HEK293 (cell line): Measurements from ENCODE around the gene GZF1.

ENCODE experiments used
- BCL11B ChIP-seq: fragments of 450-650 bp; formaldehyde crosslinking; IDR thresholded peaks from 2 replicates; pipeline ENCODE4 v1.5.1; 2016; ENCODE audit warnings: low read depth, missing biosample characterization, missing genetic modification characterization
- BCL6B ChIP-seq: fragments of 450-650 bp; formaldehyde crosslinking; IDR thresholded peaks from 2 replicates; pipeline ENCODE4 v1.5.1; 2017; ENCODE audit warnings: missing biosample characterization, missing genetic modification characterization
- ELK4 ChIP-seq: IDR thresholded peaks from 2 replicates; pipeline ENCODE4 v1.6.1; 2011; ENCODE audit warnings: mild to moderate bottlenecking, low read depth, low read length, borderline replicate concordance
- MEIS1 ChIP-seq: sonication (generic); formaldehyde crosslinking; IDR thresholded peaks from 2 replicates; pipeline ENCODE4 v1.8.1; 2022; ENCODE audit warnings: missing genetic modification reagents, mild to moderate bottlenecking, borderline replicate concordance
- PRDM2 ChIP-seq: fragments of 450-650 bp; formaldehyde crosslinking; IDR thresholded peaks from 2 replicates; pipeline ENCODE4 v1.5.1; 2016; ENCODE audit warnings: missing biosample characterization, missing genetic modification characterization, borderline replicate concordance
- SCRT2 ChIP-seq: fragments of 450-650 bp; formaldehyde crosslinking; IDR thresholded peaks from 2 replicates; pipeline ENCODE4 v1.5.1; 2016; ENCODE audit warnings: missing biosample characterization, missing genetic modification characterization
- TRIM28 ChIP-seq: IDR thresholded peaks from 2 replicates; pipeline ENCODE4 v1.6.1; 2011; ENCODE audit warnings: low read length, control low read depth, borderline replicate concordance
- TSHZ1 ChIP-seq: fragments of 450-650 bp; formaldehyde crosslinking; IDR thresholded peaks from 2 replicates; pipeline ENCODE4 v1.5.1; 2016; ENCODE audit warnings: missing biosample characterization, missing genetic modification characterization, borderline replicate concordance
- ZBTB1 ChIP-seq: fragments of 450-650 bp; formaldehyde crosslinking; IDR thresholded peaks from 2 replicates; pipeline ENCODE4 v1.5.1; 2016; ENCODE audit warnings: missing biosample characterization, missing genetic modification characterization
- ZBTB8A ChIP-seq: fragments of 450-650 bp; formaldehyde crosslinking; IDR thresholded peaks from 2 replicates; pipeline ENCODE4 v1.5.1; 2016; ENCODE audit warnings: missing biosample characterization, missing genetic modification characterization
- ZNF112 ChIP-seq: fragments of 450-650 bp; formaldehyde crosslinking; IDR thresholded peaks from 2 replicates; pipeline ENCODE4 v1.5.0; 2017; ENCODE audit warnings: missing biosample characterization, missing genetic modification characterization
- ZNF174 ChIP-seq: fragments of 450-650 bp; formaldehyde crosslinking; IDR thresholded peaks from 2 replicates; pipeline ENCODE4 v1.5.0; 2017; ENCODE audit warnings: missing biosample characterization, mild to moderate bottlenecking, missing genetic modification characterization
- ZNF211 ChIP-seq: fragments of 450-650 bp; formaldehyde crosslinking; IDR thresholded peaks from 2 replicates; pipeline ENCODE4 v1.5.1; 2016; ENCODE audit warnings: low read depth, missing biosample characterization, missing genetic modification characterization
- ZNF24 ChIP-seq: fragments of 450-650 bp; formaldehyde crosslinking; IDR thresholded peaks from 2 replicates; pipeline ENCODE4 v1.5.1; 2016; ENCODE audit warnings: missing biosample characterization, missing genetic modification characterization
- ZNF274 ChIP-seq, 2 experiments: fragments of 200-500 bp in 1 of 2; fragments of 450-650 bp in 1 of 2; sonication (Bioruptor generic) in 1 of 2; formaldehyde crosslinking in 1 of 2; IDR thresholded peaks; 2 replicates each; pipeline versions ENCODE4 v1.5.1 to v1.6.1; 2014 to 2016; ENCODE audit warnings: borderline replicate concordance in 1 of 2, inconsistent platforms in 1 of 2, low read length in 1 of 2, missing biosample characterization in 1 of 2, missing genetic modification characterization in 1 of 2
- ZNF292 ChIP-seq: fragments of 450-650 bp; formaldehyde crosslinking; IDR thresholded peaks from 2 replicates; pipeline ENCODE4 v1.5.1; 2016; ENCODE audit warnings: low read depth, missing biosample characterization, missing genetic modification characterization, borderline replicate concordance
- ZNF311 ChIP-seq: fragments of 450-650 bp; formaldehyde crosslinking; IDR thresholded peaks from 2 replicates; pipeline ENCODE4 v1.5.1; 2017; ENCODE audit warnings: missing biosample characterization, missing genetic modification characterization, borderline replicate concordance
- ZNF391 ChIP-seq: fragments of 450-650 bp; formaldehyde crosslinking; IDR thresholded peaks from 2 replicates; pipeline ENCODE4 v1.5.1; 2016; ENCODE audit warnings: low read depth, missing biosample characterization, missing genetic modification characterization, borderline replicate concordance
- ZNF426 ChIP-seq: fragments of 450-650 bp; formaldehyde crosslinking; IDR thresholded peaks from 2 replicates; pipeline ENCODE4 v1.5.1; 2017; ENCODE audit warnings: missing biosample characterization, missing genetic modification characterization, mild to moderate bottlenecking, inconsistent platforms, moderate library complexity
- ZNF449 ChIP-seq: fragments of 450-650 bp; formaldehyde crosslinking; IDR thresholded peaks from 2 replicates; pipeline ENCODE4 v1.5.1; 2017; ENCODE audit warnings: missing biosample characterization, mild to moderate bottlenecking, missing genetic modification characterization, moderate library complexity
- ZNF571 ChIP-seq: fragments of 450-650 bp; formaldehyde crosslinking; IDR thresholded peaks from 2 replicates; pipeline ENCODE4 v1.5.0; 2017; ENCODE audit warnings: missing biosample characterization, missing genetic modification characterization
- ZNF600 ChIP-seq: fragments of 450-650 bp; formaldehyde crosslinking; IDR thresholded peaks from 2 replicates; pipeline ENCODE4 v1.5.1; 2016; ENCODE audit warnings: missing biosample characterization, missing genetic modification characterization
- ZNF623 ChIP-seq: fragments of 450-650 bp; formaldehyde crosslinking; IDR thresholded peaks from 2 replicates; pipeline ENCODE4 v1.5.1; 2016; ENCODE audit warnings: missing biosample characterization, missing genetic modification characterization
- ZNF843 ChIP-seq: fragments of 450-650 bp; formaldehyde crosslinking; IDR thresholded peaks from 2 replicates; pipeline ENCODE4 v1.5.1; 2016; ENCODE audit warnings: missing biosample characterization, missing genetic modification characterization

The GZF1 gene

GRCh38 chr20:23361476-23362391, at the start of gene GZF1 (continued):
- TF ChIP-seq ZBTB1 (tag by site-specific recombination) = no peak
- TF ChIP-seq ZNF571 (tag by site-specific recombination) = no peak
- peak; percentile 53; the same call in 1 of the 2 replicates for TF ChIP-seq ZNF24 (tag by site-specific recombination)
- TF ChIP-seq ZNF292 (tag by site-specific recombination) = no peak
- no peak for TF ChIP-seq ZNF623 (tag by site-specific recombination)
- no peak for TF ChIP-seq ZNF426 (tag by site-specific recombination)
- TF ChIP-seq ZNF391 (tag by site-specific recombination) = peak; percentile 23; the same call in 1 of the 2 replicates
- no peak for TF ChIP-seq BCL6B
- peak; percentile 59 for TF ChIP-seq ZNF600 (tag by site-specific recombination)
- TF ChIP-seq ZNF449 (tag by site-specific recombination) = peak; percentile 49; the same call in 1 of the 2 replicates
- TF ChIP-seq SCRT2 (tag by site-specific recombination) = no peak
- peak; percentile 100 for TF ChIP-seq ZBTB8A
- TF ChIP-seq PRDM2 (tag by site-specific recombination) = no peak
- 0 out of 2 replicates have a peak, but pooled peaks have one; percentile 40 for TF ChIP-seq ZNF843 (tag by site-specific recombination)
- TF ChIP-seq TSHZ1 = peak; percentile 75; the same call in 1 of the 2 replicates
- no peak for TF ChIP-seq ZNF211 (tag by site-specific recombination)
- no peak for TF ChIP-seq TRIM28
- no peak for TF ChIP-seq MEIS1
- TF ChIP-seq BCL11B (tag by site-specific recombination) = peak; percentile 50; the same call in 1 of the 2 replicates
- no peak for TF ChIP-seq ZNF174 (tag by site-specific recombination)
- no peak for TF ChIP-seq ZNF274 (IDR thresholded peaks at IDR 0.05; ENCODE audit: low read length)
- TF ChIP-seq ZNF274 (tag by site-specific recombination; IDR thresholded peaks at IDR 0.05; ENCODE audit: borderline replicate concordance) = no peak
- TF ChIP-seq ZNF311 = no peak
- no peak for TF ChIP-seq ZNF112 (tag by site-specific recombination)
- TF ChIP-seq ELK4 = no peak
